NCI-H2107 (cell line): Measurements from ENCODE around the gene PHETA1.

Source experiments
- DNase-seq: peaks from one replicate; lab custom pipeline; 2025; lab: John Stamatoyannopoulos, UW

Gene PHETA1

GRCh38 chr12:111369496-111370220 lies 763 bp upstream of the PHETA1 start:
- no peak for DNase-seq

- no peak for DNase-seq
Measured at GRCh38 chr12:111368291-111368787, 556 bp downstream of the PHETA1 start.

GRCh38 chr12:111367661-111368221 lies 1.2 kb downstream of the PHETA1 start:
- DNase-seq: no peak

GRCh38 chr12:111366583-111366982 lies 2.3 kb downstream of the PHETA1 start:
- DNase-seq: no peak

- DNase-seq: no peak
Measured at GRCh38 chr12:111366075-111366474, 2.8 kb downstream of the PHETA1 start.

GRCh38 chr12:111363578-111363977 lies 5.3 kb downstream of the PHETA1 start:
- DNase-seq: no peak

GRCh38 chr12:111362687-111363475 lies 6.0 kb downstream of the PHETA1 start:
- DNase-seq: no peak

GRCh38 chr12:111361717-111362576 lies 6.9 kb downstream of the PHETA1 start:
- DNase-seq: no peak

GRCh38 chr12:111361073-111361716 lies 7.7 kb downstream of the PHETA1 start:
- no peak for DNase-seq

- DNase-seq: no peak
Measured at GRCh38 chr12:111360325-111360930, 8.5 kb downstream of the PHETA1 start.

GRCh38 chr12:111359914-111360276 lies 9.0 kb downstream of the PHETA1 start:
- DNase-seq: no peak

- DNase-seq: no peak
Measured at GRCh38 chr12:111359231-111359913, 9.5 kb downstream of the PHETA1 start.

GRCh38 chr12:111355201-111355925 lies 13.5 kb downstream of the PHETA1 start:
- DNase-seq: no peak

GRCh38 chr12:111354511-111354910 lies 14.4 kb downstream of the PHETA1 start:
- no peak for DNase-seq

- DNase-seq: no peak
Measured at GRCh38 chr12:111353603-111354295, 15.1 kb downstream of the PHETA1 start.

- no peak for DNase-seq
Measured at GRCh38 chr12:111353026-111353425, 15.9 kb downstream of the PHETA1 start.

- DNase-seq: no peak
Measured at GRCh38 chr12:111352296-111352993, 16.4 kb downstream of the PHETA1 start.

- no peak for DNase-seq
Measured at GRCh38 chr12:111351026-111351425, 17.9 kb downstream of the PHETA1 start.
